ENCODE measurements around the gene LMTK3. TPM values are rescaled to one million over a fixed set of nuclear protein-coding genes. Genes with fewer than 3 reads are reported as not detected.
"Not testable (repeated sequence)": the region's sequence is repeated elsewhere in the genome, so short reads cannot be mapped to it uniquely, and the experiment has no call there.

The LMTK3 gene
- total RNA-seq, 1 donor from 2014 or later = 1.1 TPM

GRCh38 chr19:48524221-48524620, 12.6 kb upstream of the LMTK3 start:
- Histone ChIP-seq H3K27me3 (ENCODE audit: low read depth) (peaks cover 35% of the 10 kb centered on the region), H3K27ac (replicated peaks) (no peak overlapping the region), H3K4me1 (no peaks in the 10 kb centered on the region), H3K9me3 (replicated peaks) (peaks cover 54% of the 10 kb centered on the region), H3K4me3 (no peak overlapping the region), H3K36me3 (no peaks in the 10 kb centered on the region)
- TF ChIP-seq CTCF (IDR thresholded peaks at IDR 0.05; ENCODE audit: borderline replicate concordance) = no peak
- intact Hi-C loops (cut with micrococcal nuclease) = no loop called here
- DNase-seq = no peak

- H3K4me1 ChIP-seq = no peaks in the 10 kb centered on the region
- H3K4me3 ChIP-seq = no peak overlapping the region
- intact Hi-C loops (cut with micrococcal nuclease) = no loop called here
- peaks cover 13% of the 10 kb centered on the region for H3K9me3 ChIP-seq (replicated peaks)
- no peak overlapping the region for H3K27ac ChIP-seq (replicated peaks)
- DNase-seq = no peak
- TF ChIP-seq CTCF (IDR thresholded peaks at IDR 0.05; ENCODE audit: borderline replicate concordance) = no peak
- H3K27me3 ChIP-seq (ENCODE audit: low read depth) = peaks cover 46% of the 10 kb centered on the region
- no peaks in the 10 kb centered on the region for H3K36me3 ChIP-seq
These were observed 8.5 kb upstream of the LMTK3 start for GRCh38 chr19:48520134-48520533.

- peaks cover 44% of the 10 kb centered on the region for H3K27me3 ChIP-seq (ENCODE audit: low read depth)
- intact Hi-C loops (cut with micrococcal nuclease); H3K4me3 ChIP-seq; H3K27ac ChIP-seq (replicated peaks); H3K36me3 ChIP-seq; DNase-seq; H3K9me3 ChIP-seq (replicated peaks); H3K4me1 ChIP-seq: not testable (repeated sequence)
These were observed 7.8 kb upstream of the LMTK3 start for GRCh38 chr19:48519426-48519825.

- intact Hi-C loops (cut with micrococcal nuclease) = no loop called here
- H3K27ac ChIP-seq (replicated peaks) = no peak overlapping the region
These were observed 6.6 kb upstream of the LMTK3 start for GRCh38 chr19:48518207-48518606.

GRCh38 chr19:48516536-48516935, 4.9 kb upstream of the LMTK3 start:
- no peak overlapping the region for H3K27ac ChIP-seq (replicated peaks)
- peaks cover 55% of the 10 kb centered on the region for H3K27me3 ChIP-seq (ENCODE audit: low read depth)
- DNase-seq = no peak
- TF ChIP-seq CTCF (IDR thresholded peaks at IDR 0.05; ENCODE audit: borderline replicate concordance) = no peak
- H3K4me3 ChIP-seq = no peak overlapping the region
- H3K9me3 ChIP-seq (replicated peaks) = no peaks in the 10 kb centered on the region
- intact Hi-C loops (cut with micrococcal nuclease) = no loop called here
- H3K4me1 ChIP-seq = peaks cover 9% of the 10 kb centered on the region
- no peaks in the 10 kb centered on the region for H3K36me3 ChIP-seq

More at GRCh38 chr19:48518207-48518606, 6.6 kb upstream of the LMTK3 start:
- H3K4me3 ChIP-seq = no peak overlapping the region
- no peaks in the 10 kb centered on the region for H3K9me3 ChIP-seq (replicated peaks)
- peaks cover 49% of the 10 kb centered on the region for H3K27me3 ChIP-seq (ENCODE audit: low read depth)
- peaks cover 8% of the 10 kb centered on the region for H3K4me1 ChIP-seq
- no peak for TF ChIP-seq CTCF (IDR thresholded peaks at IDR 0.05; ENCODE audit: borderline replicate concordance)
- no peaks in the 10 kb centered on the region for H3K36me3 ChIP-seq
- DNase-seq = no peak

GRCh38 chr19:48514123-48514458, 2.5 kb upstream of the LMTK3 start:
- DNase-seq = no peak
- intact Hi-C loops (cut with micrococcal nuclease) = no loop called here
- peak overlapping the region; percentile 73 for H3K4me3 ChIP-seq

More at GRCh38 chr19:48514123-48514458, 2.5 kb upstream of the LMTK3 start:
- no peak for TF ChIP-seq CTCF (IDR thresholded peaks at IDR 0.05; ENCODE audit: borderline replicate concordance)
- no peaks in the 10 kb centered on the region for H3K9me3 ChIP-seq (replicated peaks)
- H3K4me1 ChIP-seq = peaks cover 17% of the 10 kb centered on the region
- H3K27me3 ChIP-seq (ENCODE audit: low read depth) = peaks cover 59% of the 10 kb centered on the region
- no peak overlapping the region for H3K27ac ChIP-seq (replicated peaks)
- no peaks in the 10 kb centered on the region for H3K36me3 ChIP-seq

All from left ventricle myocardium inferior (tissue), 1 donor.